Loucy (cell line): ENCODE results near the gene INHBC.
A peak's percentile ranks its signal among the peaks of the same experiment; 100 is the strongest.

Source experiments
- H2AFZ ChIP-seq: fragments of 200-600 bp; sonication (generic); 2 replicates; pipeline ENCODE4 v1.6.0; 2016; ENCODE audit warnings: antibody characterized with exemption, mild to moderate bottlenecking, low read length, moderate library complexity
- H3F3A ChIP-seq: fragments of 200-600 bp; 2 replicates; pipeline ENCODE4 v1.6.0; 2016; ENCODE audit warnings: antibody characterized with exemption, low read depth, mild to moderate bottlenecking
- H3K27me3 ChIP-seq: fragments of 200-600 bp; sonication (generic); 2 replicates; pipeline ENCODE4 v1.6.1; 2014; ENCODE audit warnings: low read length, mild to moderate bottlenecking; ENCODE audit not compliant: insufficient read depth, poor library complexity, severe bottlenecking
- H3K36me3 ChIP-seq: fragments of 200-600 bp; sonication (generic); 2 replicates; pipeline ENCODE4 v1.6.1; 2016; ENCODE audit warnings: low read length; ENCODE audit not compliant: insufficient read depth
- H3K4me1 ChIP-seq: fragments of 200-600 bp; sonication (generic); 2 replicates; pipeline ENCODE4 v1.5.1; 2014; ENCODE audit warnings: low read length, mild to moderate bottlenecking; ENCODE audit not compliant: insufficient read depth, poor library complexity, severe bottlenecking
- H3K4me2 ChIP-seq: fragments of 200-600 bp; sonication (generic); 2 replicates; pipeline ENCODE4 v1.6.0; 2014; ENCODE audit warnings: antibody characterized with exemption, low read length, low read depth, mild to moderate bottlenecking; ENCODE audit not compliant: poor library complexity, severe bottlenecking
- H3K4me3 ChIP-seq: fragments of 200-600 bp; sonication (generic); 2 replicates; pipeline ENCODE4 v1.5.1; 2014; ENCODE audit warnings: low read length, mild to moderate bottlenecking, mixed read lengths; ENCODE audit not compliant: poor library complexity, severe bottlenecking
- H3K79me2 ChIP-seq: fragments of 200-600 bp; sonication (generic); 2 replicates; pipeline ENCODE4 v1.6.1; 2014; ENCODE audit warnings: low read length; ENCODE audit not compliant: insufficient read depth
- H3K9ac ChIP-seq: fragments of 200-600 bp; sonication (generic); 2 replicates; pipeline ENCODE4 v1.6.0; 2014; ENCODE audit warnings: mild to moderate bottlenecking, low read depth, low read length, moderate library complexity; ENCODE audit not compliant: poor library complexity, severe bottlenecking
- H3K9me2 ChIP-seq: fragments of 200-600 bp; sonication (generic); replicated peaks from 2 replicates; pipeline ENCODE4 v1.6.1; 2016; ENCODE audit warnings: low read depth, low read length, mixed read lengths
- H3K9me3 ChIP-seq: fragments of 200-600 bp; sonication (generic); 2 replicates; pipeline ENCODE4 v1.6.1; 2014; ENCODE audit warnings: mild to moderate bottlenecking, antibody characterized with exemption, low read length, low read depth; ENCODE audit not compliant: insufficient read depth
- H4K20me1 ChIP-seq: fragments of 200-600 bp; sonication (generic); 2 replicates; pipeline ENCODE4 v1.6.0; 2014; ENCODE audit warnings: antibody characterized with exemption, low read length, mild to moderate bottlenecking; ENCODE audit not compliant: insufficient read depth, poor library complexity, severe bottlenecking
- EZH2phosphoT487 ChIP-seq: fragments of 200-600 bp; IDR thresholded peaks from 2 replicates; pipeline ENCODE4 v1.6.1; 2018; ENCODE audit warnings: antibody characterized with exemption, mild to moderate bottlenecking, moderate library complexity, borderline replicate concordance
- TF ChIP-seq, protein P1 (sequence below): fragments of 200-600 bp; sonication (generic); conservative IDR thresholded peaks from 2 replicates; pipeline ENCODE4 v1.5.1; 2014; ENCODE audit warnings: mild to moderate bottlenecking, antibody characterized with exemption, low read length

INHBC gene

DNA sequence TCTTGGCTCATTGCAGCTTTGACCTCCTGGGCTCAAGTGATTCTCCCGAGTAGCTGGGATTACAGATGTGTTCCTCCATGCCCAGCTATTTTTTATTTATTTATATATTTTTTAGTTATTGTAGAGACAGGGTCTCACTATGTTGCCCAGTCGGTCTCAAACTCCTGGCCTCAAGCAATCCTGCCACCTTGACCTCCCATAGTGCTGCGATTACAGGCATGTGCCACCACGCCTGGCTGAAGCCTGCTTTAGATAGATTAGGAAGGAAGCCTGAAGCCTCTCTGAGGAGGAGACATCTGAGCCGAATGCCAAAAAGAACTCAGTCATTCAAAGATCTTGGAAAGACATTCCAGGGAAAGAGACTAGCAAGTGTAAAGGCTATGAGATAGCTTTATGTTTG, 10.2 kb downstream of the INHBC start:
- H2AFZ ChIP-seq: peak overlapping the region; percentile 68; the same call in 1 of the 2 replicates
- H3K79me2 ChIP-seq: no peaks in the 10 kb centered on the region
- no peaks in the 10 kb centered on the region for H3K9me3 ChIP-seq
- H3K4me3 ChIP-seq: no peak overlapping the region
- H3K4me2 ChIP-seq: no peak overlapping the region
- H3K36me3 ChIP-seq: no peaks in the 10 kb centered on the region
- no peaks in the 10 kb centered on the region for H4K20me1 ChIP-seq
- TF ChIP-seq, protein P1, sequence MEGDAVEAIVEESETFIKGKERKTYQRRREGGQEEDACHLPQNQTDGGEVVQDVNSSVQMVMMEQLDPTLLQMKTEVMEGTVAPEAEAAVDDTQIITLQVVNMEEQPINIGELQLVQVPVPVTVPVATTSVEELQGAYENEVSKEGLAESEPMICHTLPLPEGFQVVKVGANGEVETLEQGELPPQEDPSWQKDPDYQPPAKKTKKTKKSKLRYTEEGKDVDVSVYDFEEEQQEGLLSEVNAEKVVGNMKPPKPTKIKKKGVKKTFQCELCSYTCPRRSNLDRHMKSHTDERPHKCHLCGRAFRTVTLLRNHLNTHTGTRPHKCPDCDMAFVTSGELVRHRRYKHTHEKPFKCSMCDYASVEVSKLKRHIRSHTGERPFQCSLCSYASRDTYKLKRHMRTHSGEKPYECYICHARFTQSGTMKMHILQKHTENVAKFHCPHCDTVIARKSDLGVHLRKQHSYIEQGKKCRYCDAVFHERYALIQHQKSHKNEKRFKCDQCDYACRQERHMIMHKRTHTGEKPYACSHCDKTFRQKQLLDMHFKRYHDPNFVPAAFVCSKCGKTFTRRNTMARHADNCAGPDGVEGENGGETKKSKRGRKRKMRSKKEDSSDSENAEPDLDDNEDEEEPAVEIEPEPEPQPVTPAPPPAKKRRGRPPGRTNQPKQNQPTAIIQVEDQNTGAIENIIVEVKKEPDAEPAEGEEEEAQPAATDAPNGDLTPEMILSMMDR: no peak
- no peak for TF ChIP-seq EZH2phosphoT487
- H3K4me1 ChIP-seq: peaks cover 5% of the 10 kb centered on the region
- no peaks in the 10 kb centered on the region for H3K9me2 ChIP-seq
- H3F3A ChIP-seq: no peaks in the 10 kb centered on the region
- H3K9ac ChIP-seq: no peak overlapping the region
- H3K27me3 ChIP-seq: no peaks in the 10 kb centered on the region

DNA sequence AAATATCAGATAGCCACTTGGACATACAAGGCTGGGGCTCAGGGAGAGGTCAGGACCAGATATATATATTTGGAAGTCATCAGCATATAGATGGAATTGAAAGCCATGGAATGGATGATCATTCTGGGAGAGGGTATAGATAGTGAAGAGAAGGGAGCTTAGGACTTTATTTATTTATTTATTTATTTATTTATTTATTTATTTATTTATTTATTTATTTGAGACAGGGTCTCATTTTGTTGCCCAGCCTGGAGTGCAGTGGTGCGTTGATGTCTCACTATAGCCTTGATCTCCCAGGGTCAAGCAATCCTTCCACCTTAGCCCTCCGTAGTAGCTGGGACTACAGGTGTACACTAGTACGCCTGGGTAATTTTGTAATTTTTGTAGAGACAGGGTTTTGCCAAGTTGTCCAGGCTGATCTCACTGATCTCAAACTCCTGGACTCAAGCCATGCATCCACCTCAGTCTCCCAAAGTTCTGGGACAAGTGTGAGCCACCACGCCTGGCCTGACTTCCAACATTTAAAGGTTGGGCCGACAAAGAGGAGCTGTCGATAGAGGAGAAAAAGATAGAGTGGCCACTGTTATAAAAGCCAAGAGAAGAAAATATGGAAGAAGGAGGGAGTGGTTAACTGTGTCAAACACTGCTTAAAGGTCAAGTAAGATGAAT, 11.8 kb downstream of the INHBC start:
- H3K9me2 ChIP-seq: no peaks in the 10 kb centered on the region

DNA sequence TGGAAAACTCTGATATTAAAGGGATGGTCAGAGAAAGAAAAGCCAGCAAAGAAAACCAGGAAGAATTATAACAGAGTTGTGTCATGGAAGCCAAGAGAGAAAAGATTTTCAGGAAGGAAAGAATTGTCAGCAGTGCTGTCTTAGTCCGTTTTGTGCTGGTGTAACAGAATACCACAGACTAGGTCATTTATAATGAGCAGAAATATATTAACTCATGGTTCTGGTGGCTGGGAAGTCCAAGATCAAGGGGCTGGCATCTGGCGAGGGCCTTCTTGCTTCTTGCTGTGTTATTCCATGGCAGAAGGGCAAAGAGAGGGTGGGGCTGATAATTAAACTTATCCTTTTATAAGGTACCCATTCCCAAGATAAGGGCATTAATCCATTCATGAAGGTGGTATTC, 14.1 kb downstream of the INHBC start:
- no peak overlapping the region for H2AFZ ChIP-seq
- H3K4me1 ChIP-seq: peaks cover 11% of the 10 kb centered on the region
- H3K9me2 ChIP-seq: no peaks in the 10 kb centered on the region
- no peak for TF ChIP-seq EZH2phosphoT487
- TF ChIP-seq, protein P1: no peak
- H3K79me2 ChIP-seq: no peaks in the 10 kb centered on the region
- H3K9me3 ChIP-seq: no peaks in the 10 kb centered on the region
- H3K4me3 ChIP-seq: no peak overlapping the region
- H3K9ac ChIP-seq: no peak overlapping the region
- no peaks in the 10 kb centered on the region for H4K20me1 ChIP-seq
- H3K36me3 ChIP-seq: no peaks in the 10 kb centered on the region
- no peak overlapping the region for H3K4me2 ChIP-seq
- H3K27me3 ChIP-seq: no peaks in the 10 kb centered on the region
- no peaks in the 10 kb centered on the region for H3F3A ChIP-seq

More for the DNA sequence above, 11.8 kb downstream of the INHBC start:
- TF ChIP-seq EZH2phosphoT487: no peak
- TF ChIP-seq, protein P1: no peak
- Histone ChIP-seq H3K27me3 (no peaks in the 10 kb centered on the region), H3K9ac (no peak overlapping the region), H3K79me2 (no peaks in the 10 kb centered on the region), H3K4me1 (peaks cover 5% of the 10 kb centered on the region), H2AFZ (no peak overlapping the region), H3K9me3 (no peaks in the 10 kb centered on the region), H3F3A (no peaks in the 10 kb centered on the region), H3K36me3 (no peaks in the 10 kb centered on the region), H4K20me1 (no peaks in the 10 kb centered on the region), H3K4me2 (no peak overlapping the region), H3K4me3 (no peak overlapping the region)
